Mammary epithelial cell (primary cell): ENCODE data around the gene LIN7B.

Source experiments
- CTCF ChIP-seq, 2 donors: IDR thresholded peaks in 1 of 2; conservative IDR thresholded peaks in 1 of 2; 2 replicates each; pipeline ENCODE4 v1.5.1; 2011 to 2012; ENCODE audit warnings: inconsistent platforms in 2 of 2, low read length in 2 of 2, mild to moderate bottlenecking in 2 of 2, control low read depth in 1 of 2, low read depth in 1 of 2; ENCODE audit not compliant: insufficient read depth in 1 of 2; ENCODE audit errors: extremely low read depth in 1 of 2
- EZH2 ChIP-seq: IDR thresholded peaks from 2 replicates; pipeline ENCODE4 v1.6.1; 2012; ENCODE audit warnings: low read length, inconsistent platforms, borderline replicate concordance

- TF ChIP-seq CTCF (conservative IDR thresholded peaks at IDR 0.05 in 1 of 2, IDR thresholded peaks at IDR 0.05 in 1 of 2; ENCODE audit: extremely low read depth in 1 of 2, insufficient read depth in 1 of 2, low read depth in 1 of 2, low read length in 2 of 2) (no peak), EZH2 (no peak)
These were observed 4.6 kb downstream of the LIN7B start, which contains the start of gene C19orf73 for GRCh38 chr19:49118565-49119410.
